GM19240 (cell line): ENCODE data around the gene NDUFAF5.
A peak's percentile ranks its signal among the peaks of the same experiment; 100 is the strongest.

Experiments
- DNase-seq: peaks from one replicate; pipeline ENCODE4 v3.0.0; 2011; ENCODE audit warnings: low spot score; ENCODE audit not compliant: insufficient read length

Gene NDUFAF5

DNA sequence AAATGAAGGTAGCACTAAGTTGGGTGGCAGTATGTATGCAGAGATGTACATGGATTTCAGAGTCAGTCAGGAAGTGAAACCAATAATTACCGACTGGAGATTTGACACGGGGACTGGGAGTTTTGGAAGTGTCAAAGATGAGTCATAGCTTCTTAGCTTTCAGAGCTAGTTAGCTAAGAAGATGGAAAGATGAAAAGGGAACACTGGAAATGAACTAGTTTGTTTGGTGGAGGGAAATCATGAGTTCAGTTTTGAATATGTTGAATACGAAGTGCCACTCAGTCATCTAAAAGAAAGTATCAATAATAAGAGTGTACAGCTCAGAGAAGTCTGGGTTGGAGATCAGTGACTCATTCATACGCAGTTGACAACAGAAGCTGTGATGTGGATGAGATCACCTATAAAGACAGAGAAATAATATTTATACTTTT lies 7.6 kb upstream of the NDUFAF5 start:
- no peak for DNase-seq

DNA sequence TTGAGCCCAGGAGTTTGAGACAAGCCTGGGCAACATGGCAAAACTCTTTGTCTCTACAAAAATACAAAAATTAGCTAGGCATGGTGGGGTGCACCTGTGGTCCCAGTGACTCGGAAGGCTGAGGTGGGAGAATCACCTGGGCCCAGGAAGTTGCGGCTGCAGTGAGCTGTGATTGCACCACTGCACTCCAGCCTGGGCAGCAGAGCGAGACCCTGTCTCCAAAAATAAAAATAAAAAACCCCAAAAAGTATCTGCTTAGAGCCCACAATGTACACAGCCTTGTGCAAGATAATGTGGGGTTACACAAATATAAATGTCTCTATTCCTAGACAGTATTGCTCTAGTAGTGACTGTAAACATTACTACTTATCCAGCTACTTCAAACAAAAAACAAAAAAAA lies 6.0 kb upstream of the NDUFAF5 start:
- DNase-seq = no peak

GRCh38 chr20:13783528-13783927 lies 1.3 kb upstream of the NDUFAF5 start:
- DNase-seq = no peak

DNA sequence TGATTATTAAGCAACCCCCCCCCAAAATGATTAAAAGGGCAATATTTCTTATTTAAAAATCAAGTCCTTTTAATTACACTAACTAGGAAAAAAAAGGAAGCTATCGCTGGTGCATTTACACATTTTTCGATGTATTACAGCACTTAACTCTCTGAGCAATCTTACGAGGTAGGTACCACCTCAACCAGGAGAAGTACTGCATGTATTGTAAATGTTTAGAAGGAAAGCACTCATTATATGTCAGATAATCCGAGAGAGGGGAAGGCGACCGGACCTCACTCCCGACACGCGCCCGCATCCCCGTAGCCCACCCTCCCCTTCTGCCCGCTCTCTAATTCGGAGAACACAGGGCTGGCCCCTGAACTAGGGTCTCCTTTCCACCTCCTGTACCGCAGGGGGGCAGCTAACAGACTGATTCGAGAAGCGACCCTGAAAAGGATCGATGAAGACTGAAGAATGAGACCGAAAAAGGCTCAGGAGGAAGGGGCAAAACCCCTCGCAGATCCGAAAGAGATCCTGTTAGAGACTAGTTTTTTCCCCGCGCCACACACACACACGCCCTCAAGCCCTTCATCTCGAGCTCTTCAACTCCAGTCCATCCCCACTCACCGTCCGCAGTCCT lies 446 bp upstream of the NDUFAF5 start:
- no peak for DNase-seq

GRCh38 chr20:13786143-13786828 lies 1.5 kb downstream of the NDUFAF5 start:
- no peak for DNase-seq

DNA sequence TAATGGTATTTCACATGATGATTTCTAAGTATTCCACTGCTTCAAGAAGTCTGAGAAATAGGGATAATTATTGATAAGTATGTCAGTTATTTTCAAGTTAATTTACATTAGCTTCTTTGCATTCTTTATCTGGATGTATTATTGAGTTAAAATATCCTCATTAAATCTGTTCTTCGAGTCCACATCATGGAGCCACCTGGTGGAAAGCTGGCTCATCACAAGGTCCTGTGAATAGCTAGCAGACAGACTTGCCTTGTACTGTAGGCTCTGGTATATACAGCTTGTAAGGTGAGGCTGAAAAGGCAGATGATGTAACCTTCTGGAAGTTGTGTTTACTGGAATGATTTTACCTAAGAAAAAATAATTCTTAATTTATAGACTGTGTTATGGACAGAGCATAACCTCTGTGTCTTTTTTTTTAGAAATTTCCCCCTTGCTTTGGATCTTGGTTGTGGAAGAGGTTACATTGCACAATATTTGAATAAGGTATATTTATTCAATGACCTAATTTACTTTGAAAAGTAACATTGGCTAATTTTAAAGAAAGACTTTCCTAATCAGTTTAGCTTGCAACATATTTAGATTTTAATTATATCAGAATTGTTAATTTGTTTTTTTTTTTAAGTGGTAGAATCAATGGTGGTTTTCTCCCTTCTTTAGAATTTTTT lies 3.5 kb downstream of the NDUFAF5 start:
- peak; percentile 13 for DNase-seq

- DNase-seq = no peak
Observed at GRCh38 chr20:13790708-13791107, 5.9 kb downstream of the NDUFAF5 start.

DNA sequence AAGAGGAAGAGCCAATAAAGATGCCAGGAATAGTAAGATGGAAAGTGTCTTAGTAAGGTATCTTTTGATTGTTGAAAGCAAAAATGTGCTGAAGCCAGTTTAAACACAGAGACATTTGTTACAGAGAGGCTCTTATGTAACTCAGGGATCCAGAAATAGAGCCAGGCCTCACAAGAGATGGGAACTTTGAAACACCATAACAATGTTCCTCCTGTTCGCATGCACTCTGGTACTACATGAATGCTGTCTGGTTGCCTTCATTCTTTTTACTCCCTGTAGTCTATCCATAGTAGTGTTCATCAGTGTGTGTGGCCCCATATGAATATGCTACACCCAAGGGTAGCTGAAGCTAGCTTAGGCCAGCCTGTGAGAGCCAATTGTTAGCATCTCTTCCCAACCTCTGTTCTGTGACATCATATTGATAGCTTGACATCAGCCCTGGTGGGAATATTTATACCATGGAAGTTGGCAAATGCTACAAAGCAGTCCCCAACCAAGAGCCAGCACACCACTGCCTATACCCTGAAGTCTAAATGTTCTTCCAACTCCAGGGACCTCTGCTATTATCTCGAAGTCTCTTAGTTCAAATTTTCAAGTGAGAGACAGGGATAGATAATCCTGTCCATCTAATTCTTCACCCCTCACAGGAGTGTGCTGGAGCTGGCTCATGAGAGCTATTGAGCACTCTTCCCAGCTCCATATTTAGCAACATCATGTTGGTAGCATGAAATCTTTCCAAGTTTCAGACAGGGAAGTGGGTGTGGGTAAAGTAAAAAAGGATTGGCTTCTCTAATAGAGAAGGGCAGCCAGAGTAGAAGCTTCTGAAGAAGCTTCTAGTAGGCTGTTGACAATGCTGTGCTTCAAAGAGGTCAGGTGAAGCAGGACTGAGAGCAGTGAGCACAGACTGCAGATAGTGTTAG lies 7.0 kb downstream of the NDUFAF5 start:
- no peak for DNase-seq

GRCh38 chr20:13793001-13793400 lies 8.2 kb downstream of the NDUFAF5 start:
- no peak for DNase-seq

- DNase-seq = no peak
Observed at GRCh38 chr20:13794667-13795066, 9.8 kb downstream of the NDUFAF5 start.

- no peak for DNase-seq
Observed at GRCh38 chr20:13799040-13799439, 14.2 kb downstream of the NDUFAF5 start.

DNA sequence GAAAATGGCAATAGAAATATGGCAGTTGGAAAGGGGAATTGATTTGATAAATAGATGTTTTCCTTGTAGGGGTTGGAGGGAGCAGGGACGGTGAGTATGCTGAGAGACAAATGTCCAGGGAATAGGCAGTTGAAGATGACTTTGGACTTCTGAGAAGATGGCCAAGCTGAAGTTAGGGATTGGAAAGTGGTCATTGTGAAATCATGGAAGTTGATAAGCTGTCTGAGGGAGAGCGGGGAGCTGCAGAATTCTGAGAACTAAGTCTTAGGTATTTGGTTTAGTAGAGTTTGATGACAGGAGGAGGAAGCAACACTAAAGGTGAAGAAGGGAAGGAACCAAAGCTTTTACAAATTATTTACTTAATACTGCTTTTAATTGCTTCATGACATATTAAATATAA lies 15.1 kb downstream of the NDUFAF5 start:
- DNase-seq = no peak

DNA sequence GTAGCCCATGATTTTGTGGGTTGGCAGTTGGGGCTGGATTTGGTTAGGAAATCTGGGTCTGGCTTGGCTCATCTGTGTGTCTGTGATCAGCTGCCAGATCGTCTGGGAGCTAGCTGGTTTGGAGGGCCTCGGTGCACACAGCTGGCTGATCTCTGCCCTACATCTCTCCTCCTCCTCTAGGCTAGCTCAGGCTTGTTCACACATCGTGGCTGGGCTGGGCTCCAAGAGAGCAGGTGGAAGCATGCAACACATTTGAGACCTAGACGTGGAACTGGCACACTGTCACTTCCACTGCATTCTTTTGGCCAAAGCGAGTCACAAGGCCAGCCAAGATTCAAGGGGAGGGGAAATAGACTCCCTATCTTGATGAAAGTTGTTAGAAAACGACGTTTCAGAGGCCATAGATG lies 15.9 kb downstream of the NDUFAF5 start:
- DNase-seq = no peak

DNA sequence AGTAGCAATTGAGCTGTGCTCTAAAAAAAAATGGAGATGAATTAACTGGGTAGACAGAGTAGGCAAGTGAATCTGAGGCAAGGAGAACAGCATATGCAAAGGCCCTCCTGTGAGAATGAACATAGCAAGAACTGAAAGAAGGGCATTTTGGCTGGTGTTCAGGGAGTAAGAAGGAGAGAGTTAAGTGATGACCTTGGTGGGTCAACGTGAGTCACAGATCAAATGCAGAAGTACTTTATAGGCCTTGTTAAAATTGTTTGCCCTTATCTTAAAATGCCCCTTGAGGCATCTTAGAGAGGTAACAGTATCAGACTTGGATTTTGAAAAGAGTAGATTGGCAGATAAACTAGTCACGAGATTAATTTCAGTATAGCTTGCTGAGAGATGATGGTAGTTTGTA lies 24.5 kb downstream of the NDUFAF5 start:
- DNase-seq = no peak

GRCh38 chr20:13809855-13810254 lies 25.0 kb downstream of the NDUFAF5 start:
- no peak for DNase-seq

GRCh38 chr20:13810446-13810845 lies 25.6 kb downstream of the NDUFAF5 start:
- no peak for DNase-seq

DNA sequence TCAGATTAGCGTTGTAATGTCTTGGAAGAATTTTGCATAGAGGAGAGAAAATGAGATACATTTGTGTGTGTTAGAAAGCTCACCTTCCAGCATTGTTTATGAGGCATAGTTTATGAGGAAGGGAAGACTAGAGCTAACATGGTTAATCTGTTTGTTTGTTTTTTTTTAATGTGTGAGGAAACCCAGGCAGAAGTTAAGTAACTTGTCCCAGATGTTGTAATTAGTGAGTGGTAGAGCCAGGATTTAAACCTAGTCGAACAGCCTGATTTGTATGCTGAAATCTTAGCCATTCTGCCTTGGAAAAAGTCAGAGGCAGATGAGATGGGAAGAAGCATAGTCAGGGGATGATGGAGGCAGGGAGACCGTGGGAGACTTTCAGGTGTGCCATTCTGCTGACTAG lies 29.1 kb downstream of the NDUFAF5 start:
- DNase-seq = no peak

- DNase-seq = no peak
Observed at GRCh38 chr20:13814672-13815071, 29.8 kb downstream of the NDUFAF5 start.

GRCh38 chr20:13816757-13817156 lies 31.9 kb downstream of the NDUFAF5 start:
- DNase-seq = no peak

GRCh38 chr20:13817342-13817741 lies 32.5 kb downstream of the NDUFAF5 start:
- no peak for DNase-seq

DNA sequence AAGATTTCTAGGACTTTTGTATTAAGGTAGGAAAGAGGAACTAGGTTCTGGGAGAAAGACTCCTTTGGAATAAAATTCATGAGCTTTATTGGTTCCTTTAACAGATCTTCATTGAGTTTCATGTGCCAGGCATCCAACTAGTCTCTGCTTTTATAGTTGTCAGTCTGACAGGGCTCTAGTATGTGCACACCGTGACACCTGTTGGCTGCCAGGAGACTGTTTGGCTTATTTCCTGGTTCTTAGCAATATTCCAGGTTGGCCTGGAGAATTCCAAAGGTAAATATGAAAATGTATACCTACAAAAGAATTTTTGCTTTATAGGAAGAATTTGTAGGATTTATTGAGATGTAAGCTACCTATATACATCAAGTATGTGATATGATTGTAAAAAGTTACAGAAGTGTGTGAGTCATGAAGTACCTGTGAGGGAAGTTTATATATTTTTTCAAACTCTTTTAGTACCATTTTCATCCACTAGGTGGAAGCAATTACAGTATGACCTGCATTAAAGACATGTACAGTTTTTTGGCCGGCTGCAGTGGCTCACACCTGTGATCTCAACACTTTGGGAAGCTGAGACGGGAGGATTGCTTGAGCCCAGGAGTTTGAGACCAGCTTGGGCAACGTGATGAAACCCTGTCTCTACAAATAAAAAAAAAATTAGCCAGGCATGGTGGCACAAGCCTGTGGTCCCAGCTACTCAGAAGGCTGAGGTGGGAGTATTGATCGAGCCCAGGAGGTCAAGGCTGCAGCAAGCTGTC lies 35.2 kb downstream of the NDUFAF5 start:
- DNase-seq = no peak
